VCaP (cell line): Measurements from ENCODE around the gene MEOX2.

ENCODE experiments used
- H3K27ac ChIP-seq: fragments of 450-650 bp; 2 replicates; pipeline ENCODE4 v1.5.1; 2017
- TF ChIP-seq, protein P1 (sequence below): fragments of 450-650 bp; conservative IDR thresholded peaks from 2 replicates; pipeline ENCODE4 v1.5.1; 2017; ENCODE audit warnings: mild to moderate bottlenecking, moderate library complexity

Gene MEOX2

DNA sequence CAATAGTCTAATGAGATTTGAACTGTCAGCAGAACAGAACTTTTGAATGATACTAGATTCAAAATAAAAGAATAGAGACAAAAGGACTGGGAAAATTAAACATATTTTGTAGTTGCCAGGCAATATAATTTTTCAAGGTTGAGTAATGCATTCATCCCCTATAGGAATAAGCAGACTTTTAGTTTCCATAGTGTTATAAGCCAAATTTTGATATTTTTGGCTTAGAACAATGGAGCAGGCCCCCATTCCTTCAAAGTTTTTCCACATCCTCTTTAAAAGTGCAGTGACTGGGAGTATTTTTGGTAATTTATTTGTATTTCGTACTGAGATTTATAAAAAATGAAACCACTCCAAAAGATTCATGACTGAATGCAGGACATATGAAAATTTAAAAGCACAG, 24.0 kb downstream of the MEOX2 start:
- H3K27ac ChIP-seq = no peak overlapping the region
- TF ChIP-seq, protein P1, sequence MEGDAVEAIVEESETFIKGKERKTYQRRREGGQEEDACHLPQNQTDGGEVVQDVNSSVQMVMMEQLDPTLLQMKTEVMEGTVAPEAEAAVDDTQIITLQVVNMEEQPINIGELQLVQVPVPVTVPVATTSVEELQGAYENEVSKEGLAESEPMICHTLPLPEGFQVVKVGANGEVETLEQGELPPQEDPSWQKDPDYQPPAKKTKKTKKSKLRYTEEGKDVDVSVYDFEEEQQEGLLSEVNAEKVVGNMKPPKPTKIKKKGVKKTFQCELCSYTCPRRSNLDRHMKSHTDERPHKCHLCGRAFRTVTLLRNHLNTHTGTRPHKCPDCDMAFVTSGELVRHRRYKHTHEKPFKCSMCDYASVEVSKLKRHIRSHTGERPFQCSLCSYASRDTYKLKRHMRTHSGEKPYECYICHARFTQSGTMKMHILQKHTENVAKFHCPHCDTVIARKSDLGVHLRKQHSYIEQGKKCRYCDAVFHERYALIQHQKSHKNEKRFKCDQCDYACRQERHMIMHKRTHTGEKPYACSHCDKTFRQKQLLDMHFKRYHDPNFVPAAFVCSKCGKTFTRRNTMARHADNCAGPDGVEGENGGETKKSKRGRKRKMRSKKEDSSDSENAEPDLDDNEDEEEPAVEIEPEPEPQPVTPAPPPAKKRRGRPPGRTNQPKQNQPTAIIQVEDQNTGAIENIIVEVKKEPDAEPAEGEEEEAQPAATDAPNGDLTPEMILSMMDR = no peak

DNA sequence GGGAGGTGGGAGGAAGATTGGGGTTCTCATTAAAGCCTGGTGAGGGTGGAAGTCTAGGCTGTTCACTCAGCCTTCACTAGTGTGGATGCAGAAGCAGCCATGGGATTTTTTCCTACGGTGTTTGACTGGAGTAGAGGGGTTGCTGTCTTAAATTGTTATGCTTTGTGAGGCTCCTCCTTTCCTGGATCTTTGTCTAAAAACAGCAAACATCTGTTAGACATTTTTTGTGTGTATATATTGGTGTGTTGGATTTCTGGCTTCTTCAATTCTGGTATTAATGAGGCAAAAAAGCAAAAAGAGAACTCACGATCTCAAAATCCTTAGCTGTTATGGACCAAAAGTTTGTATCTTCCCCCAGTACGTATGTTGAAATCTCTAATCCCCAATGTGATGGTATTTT, 28.2 kb downstream of the MEOX2 start:
- TF ChIP-seq, protein P1 = no peak
- no peak overlapping the region for H3K27ac ChIP-seq

DNA sequence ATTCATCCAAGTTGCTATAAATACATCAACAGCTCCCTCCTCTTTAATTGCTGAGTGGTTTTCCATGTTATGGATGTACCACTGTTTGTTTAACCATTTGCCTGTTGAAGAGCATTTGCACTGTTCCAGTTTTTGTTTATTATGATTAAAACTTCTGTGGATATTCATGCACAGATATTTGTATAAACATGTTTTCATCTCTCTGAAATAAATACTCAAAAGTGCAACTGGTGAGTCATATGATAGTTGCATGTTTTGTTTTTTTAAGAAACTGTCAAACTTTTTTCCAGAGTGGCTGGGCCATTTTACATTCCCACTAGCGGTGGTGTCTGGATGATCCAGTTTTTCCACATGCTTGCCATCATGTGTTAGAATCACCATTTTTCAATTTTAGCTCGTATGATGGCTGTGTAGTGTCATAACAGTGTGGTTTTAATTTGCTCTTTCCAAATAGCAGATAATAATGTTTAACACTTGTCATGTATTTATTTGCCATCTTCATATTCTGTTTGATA, 33.6 kb downstream of the MEOX2 start:
- TF ChIP-seq, protein P1 = no peak
- H3K27ac ChIP-seq = no peak overlapping the region

DNA sequence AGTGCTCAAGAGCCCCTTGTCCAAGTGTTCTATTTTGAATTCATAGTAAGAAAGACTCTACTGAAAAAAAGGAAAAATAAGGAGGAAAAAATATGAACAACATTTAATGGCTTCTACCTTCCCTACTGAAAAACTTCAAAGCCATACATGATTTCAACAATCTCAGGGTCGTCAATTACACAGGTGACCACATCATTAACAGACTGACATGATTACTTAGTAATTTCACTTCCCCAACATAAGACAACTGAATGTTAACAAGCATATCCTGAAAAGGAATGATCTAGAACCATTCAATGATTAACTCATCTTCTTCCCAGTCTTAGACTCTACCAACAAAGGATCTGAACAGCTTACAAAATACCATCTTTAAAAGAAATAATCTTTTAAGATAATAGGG, 34.8 kb downstream of the MEOX2 start:
- no peak overlapping the region for H3K27ac ChIP-seq
- TF ChIP-seq, protein P1 = no peak

DNA sequence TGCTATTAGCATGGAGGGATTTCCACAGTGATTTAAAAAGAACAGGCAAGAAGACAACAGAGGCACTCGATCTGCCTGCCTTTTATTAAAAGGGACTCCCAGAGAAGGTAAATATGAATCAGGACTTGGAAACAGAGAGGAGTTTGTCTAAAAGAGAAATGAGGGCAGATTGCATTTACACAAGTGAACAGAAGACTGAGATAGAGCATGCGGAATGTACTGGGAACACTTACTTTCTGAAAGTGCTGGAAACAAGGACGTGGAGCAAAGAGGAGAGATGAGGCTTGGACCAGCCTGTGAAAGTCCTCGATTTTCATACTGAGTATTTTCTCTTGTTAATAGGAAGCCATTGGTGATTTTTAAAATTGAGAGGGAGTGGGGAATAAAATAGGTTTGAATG, 35.7 kb downstream of the MEOX2 start:
- H3K27ac ChIP-seq = no peak overlapping the region
- TF ChIP-seq, protein P1 = no peak

DNA sequence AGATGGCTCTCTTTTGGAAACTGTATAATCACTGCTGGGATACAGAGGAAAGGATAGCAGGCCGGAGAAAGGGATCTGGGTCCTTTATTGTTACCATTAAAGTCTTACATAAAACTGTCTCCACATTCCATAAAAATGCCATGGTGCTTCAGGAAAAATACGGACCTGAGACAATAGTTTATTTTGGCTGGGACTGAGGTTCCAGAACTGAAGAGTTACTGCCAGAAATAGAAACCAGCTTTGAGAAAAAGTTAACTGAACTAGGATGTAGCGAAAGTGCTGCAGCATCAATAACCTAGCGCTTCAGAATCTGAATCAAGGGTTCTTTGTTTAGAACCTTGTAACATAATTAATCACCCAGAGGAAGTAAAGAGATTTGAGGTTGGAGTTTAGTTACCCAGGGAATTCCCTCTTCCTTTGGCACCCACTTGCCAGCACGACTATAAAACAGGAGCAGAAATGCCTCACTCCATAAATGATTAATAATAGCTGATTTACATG, 38.0 kb downstream of the MEOX2 start:
- TF ChIP-seq, protein P1 = no peak
- H3K27ac ChIP-seq = no peak overlapping the region

DNA sequence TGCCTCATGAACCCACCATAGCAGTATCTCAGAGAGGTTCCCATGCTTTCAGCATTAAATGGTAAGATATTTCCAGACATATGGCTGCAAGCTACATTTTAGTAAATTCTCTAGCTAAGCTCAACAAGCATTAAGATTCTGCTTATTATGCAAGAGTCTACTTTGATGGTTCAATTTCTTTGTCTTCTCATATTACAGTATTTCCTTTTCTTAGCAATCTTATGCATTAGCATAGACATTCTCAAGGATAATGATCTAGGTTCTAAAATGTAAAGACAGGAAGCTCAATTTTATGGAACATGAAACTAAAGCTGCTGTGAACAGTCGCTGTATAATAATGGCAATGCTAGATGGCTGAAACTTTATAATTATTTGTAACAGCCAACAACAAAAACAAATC, 39.2 kb downstream of the MEOX2 start:
- TF ChIP-seq, protein P1 = no peak
- H3K27ac ChIP-seq = no peak overlapping the region
